HG03558 (cell line): ENCODE measurements around the gene JCAD.
"Not testable (repeated sequence)": the region's sequence is repeated elsewhere in the genome, so short reads cannot be mapped to it uniquely, and the experiment has no call there.

ENCODE experiments used
- ATAC-seq: cut with Tn5 transposase; IDR thresholded peaks from one replicate; pipeline ENCODE4 v1.9.1; 2021; ENCODE audit warnings: moderate number of reproducible peaks; ENCODE audit not compliant: unreplicated experiment; ENCODE audit errors: extremely low read depth

JCAD gene

DNA sequence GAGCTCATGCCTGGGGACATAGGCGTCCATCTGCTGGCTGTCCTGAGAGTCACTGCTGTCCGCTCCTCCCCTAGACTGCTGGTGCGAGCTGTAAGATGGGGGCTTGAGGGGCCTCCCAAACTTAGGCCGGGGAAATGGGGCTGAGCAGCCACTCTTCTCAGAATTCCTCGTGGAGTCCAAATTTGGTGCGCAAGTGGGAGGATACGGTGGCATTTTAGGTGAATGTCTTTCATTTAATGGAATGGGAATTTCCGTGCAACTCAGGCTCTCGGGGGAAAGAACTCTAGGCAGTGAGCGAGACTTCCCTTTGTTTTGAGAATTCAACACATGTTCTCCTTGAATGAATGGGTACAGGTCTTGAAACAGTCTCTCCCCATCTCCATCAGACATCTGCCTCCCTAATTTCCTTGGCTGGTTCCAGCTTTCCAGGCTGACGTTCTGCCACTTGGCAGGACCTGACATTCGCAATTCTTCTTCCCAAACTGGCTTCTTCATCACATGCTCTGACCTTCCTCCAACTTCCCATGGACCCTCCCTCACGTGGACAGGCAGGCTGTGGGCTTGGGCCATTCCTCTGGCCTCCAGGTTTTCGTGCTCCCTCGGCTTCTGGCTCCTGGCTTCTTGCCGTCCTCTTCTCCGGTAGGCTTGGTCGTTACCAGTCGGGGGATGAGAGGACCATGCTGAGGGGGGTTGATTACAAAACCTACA, 30.1 kb downstream of the JCAD start:
- no peak for ATAC-seq

DNA sequence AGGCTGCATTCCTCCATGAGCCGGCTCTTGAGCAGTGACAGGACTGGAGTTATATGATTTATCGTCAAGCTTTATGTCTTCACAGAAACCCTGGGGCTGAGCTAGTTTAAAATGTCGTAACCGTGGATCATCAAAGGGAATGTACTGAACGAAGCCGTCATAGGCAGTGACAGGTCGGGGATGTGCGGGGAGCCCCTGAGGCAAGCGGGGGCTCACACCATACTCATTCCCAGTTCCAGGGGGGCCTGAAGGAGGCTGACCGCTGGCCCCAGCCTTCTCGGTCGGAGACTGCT, 30.7 kb downstream of the JCAD start:
- no peak for ATAC-seq

DNA sequence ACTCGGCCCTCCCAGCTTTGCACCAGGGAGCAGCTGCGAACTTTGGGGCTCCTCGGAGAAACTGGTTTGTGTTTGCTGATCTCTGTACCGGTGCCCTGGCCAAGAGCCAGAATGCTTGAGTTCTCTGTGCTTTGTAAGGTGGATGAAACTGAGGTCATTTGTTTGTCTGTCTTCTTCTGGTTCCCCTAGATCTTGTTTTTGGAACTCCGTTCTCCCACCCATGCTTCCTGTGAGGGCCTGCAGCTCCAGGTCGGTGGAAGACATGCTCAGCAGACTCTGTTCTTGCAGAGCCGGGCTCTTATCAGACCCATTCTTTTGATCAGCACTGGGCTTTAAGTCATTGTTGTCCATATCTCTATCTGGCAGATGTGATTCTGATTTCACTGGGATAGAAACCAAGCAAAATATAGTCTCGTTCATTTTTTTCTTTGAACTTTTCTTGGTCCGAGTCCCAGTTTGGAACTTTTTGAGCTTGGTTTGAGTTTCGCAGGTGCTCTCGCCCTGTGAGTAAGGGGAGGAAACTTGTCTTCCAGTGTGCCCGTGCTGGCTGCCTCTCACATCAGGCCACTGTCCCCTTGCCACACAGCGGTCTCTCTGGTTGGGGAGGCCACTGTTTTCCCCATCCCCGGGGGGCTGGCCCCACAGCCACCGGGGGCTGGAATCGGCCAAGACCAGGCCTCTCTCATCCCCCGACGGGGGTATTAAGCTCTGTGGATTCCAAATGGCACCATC, 31.2 kb downstream of the JCAD start:
- ATAC-seq: no peak

DNA sequence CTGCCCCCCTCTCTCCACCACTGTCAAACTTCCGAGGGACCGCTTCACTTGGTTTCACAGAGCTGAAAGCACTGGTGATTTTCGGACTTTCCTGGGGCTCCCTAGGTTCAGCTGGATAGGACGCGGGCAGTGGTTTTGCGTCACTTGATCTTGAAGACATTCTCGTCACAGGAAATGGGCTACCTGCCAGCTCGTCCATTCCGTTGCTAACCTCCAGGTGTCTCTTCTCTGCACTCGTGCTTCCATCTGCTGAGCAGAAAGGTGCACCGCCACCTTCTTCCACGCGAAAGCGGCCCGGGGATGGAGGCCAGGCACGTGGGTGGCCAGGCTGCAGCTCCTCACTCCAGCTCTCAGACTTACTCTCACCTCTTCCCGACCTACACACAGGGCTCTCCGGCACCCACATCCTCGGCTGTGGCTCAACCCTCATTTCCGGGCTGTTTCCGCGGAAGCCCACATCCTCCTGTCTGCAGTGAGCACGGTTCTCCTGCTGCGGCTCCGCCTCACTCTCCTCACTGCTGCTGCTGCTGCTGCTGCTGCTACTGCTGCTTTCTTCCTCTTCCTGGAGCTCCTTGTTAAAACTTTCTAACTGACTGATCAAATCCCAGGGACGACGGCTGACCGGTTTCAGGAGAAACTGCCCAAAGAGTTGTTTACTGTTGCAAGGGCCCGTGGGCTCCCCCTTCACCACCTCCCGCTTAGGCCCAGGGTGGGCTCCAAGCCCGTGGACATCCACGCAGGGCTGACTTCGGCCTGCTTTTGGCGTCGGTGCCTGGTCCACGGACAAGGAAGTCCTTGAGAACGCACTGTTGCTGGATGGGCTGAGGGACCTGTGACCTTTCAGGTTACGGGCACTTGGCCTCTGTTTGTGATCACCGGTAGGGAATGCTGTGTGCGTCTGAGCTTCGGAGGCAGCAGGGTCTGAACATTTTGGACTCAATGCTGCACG, 32.1 kb downstream of the JCAD start:
- peak; percentile 76 for ATAC-seq

DNA sequence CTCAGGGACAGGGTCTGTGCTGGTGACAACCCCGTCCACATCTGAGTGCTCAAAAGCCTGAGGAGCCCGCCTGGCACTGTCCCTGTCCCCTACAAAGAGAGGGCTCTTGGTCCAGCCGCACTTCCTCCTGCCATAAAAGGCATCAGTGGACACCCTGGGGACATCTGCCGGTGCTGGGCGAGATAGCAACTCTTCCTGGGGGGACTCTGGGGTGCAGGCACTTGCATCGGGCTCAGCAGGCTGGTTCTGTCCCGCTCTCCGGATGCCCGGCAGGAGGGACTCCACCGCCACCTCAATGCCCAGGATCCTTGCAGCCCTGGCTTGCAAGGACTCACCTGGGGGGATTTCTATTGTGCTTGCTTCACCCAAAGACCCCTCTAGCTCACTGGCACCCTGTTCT, 32.8 kb downstream of the JCAD start:
- no peak for ATAC-seq

DNA sequence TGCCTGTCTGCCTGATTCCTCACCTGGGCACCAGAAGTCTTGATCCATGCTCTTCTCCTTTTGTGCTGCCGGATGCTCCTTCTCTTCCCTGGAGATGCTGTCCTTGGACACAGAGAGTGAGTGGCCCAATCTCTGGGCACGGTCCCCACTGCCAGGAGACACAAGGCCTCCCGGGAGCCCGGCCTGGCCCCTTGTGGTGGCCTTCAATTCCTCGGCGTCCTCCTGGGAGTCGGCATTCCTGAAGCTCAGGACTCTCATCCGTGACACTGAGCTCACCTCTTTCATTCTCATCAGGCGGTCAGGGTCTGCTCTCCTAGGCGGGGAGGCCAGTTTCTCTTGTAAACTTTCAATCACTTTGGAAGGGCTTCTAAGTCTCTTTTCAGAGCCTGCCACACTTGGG, 33.3 kb downstream of the JCAD start:
- no peak for ATAC-seq

DNA sequence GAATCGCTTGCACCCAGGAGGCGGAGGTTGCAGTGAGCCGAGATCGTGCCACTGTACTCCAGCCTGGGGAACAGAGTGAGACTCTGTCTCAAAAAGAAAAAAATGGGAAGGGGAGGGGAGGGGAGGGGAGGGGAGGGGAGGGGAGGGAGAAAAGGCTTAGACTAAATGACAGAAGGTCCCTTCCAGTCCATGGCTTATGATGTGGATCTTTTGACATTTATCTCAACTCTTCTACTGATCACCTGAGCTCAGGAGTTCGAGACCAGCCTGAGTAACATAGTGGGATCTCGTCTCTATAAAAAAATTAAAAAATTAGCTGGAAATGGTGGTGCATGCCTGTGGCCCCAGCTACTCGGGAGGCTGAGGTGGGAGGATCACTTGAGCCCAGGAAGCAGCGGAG, 34.0 kb downstream of the JCAD start:
- not testable (repeated sequence) for ATAC-seq

DNA sequence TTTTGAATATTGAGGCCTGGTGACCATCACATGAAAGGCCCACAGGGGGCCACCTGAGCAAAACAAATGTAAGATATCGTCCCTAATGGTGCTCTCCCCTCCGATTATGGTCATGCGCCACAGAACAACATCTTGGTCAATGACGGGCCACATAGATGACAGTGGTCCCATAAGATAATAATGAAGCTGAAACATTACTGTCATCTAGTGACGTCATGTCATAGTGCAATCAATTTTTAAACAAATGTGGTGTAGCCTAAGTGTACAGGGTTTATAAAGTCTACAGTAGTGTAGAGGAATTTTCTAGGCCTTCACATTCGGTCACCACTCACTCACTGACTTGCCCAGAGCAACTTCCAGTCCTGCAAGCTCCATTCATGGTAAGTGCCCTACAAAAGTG, 36.8 kb downstream of the JCAD start:
- no peak for ATAC-seq

DNA sequence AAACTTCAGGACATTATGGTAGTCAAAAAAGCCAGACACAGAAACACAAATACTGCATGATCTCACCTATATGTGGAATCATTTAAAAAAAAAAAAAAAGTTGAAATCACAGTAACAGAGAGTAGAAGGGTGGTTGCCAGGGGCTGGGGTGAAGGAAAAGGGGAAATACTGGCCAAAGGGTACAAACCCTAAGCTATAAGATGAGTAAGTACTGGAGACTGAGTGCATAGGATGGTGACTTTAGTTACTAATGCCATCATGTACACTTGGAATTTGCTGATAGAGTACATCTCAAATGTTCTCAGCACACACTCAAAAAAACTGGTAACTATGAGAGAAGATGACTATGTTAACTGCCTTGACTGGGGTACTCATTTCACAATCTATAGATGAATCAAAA, 39.9 kb downstream of the JCAD start:
- no peak for ATAC-seq

DNA sequence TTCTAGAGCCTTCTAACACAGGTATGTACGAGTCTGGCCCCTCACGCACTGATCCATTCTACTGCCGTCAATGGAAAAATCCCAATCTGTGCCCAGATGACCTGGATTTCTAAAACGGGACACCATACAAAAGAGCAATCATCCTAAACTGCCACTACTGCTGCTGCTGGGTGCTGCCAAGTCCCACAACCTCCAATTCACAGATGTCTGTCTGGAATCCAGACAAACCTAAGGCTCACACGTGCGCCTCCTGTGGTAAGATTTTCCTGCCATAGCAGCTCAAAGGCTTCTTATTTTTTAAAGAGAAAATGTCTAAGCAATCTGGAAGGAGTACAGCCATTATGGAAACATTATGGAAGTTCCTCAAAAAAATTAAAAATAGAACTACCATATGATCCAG, 40.9 kb downstream of the JCAD start:
- no peak for ATAC-seq

DNA sequence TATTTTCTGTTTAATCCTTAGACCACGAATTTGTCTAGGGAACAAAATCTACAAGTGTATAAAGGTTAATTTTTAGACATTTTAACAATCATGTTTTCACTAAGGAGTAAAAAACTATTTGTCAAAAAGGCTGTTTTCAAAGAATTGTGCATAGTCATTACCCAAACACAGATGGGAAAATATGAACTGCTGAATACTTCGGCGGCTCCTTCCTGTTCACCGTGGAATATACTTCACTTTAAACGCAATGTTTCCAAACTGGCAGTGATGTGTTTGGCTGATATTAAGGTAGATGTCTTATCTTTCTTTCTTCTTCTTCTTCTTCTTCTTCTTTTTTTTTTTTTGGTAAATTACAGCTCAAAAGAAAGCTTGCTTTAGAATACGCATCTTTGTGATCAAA, 41.4 kb downstream of the JCAD start:
- no peak for ATAC-seq

DNA sequence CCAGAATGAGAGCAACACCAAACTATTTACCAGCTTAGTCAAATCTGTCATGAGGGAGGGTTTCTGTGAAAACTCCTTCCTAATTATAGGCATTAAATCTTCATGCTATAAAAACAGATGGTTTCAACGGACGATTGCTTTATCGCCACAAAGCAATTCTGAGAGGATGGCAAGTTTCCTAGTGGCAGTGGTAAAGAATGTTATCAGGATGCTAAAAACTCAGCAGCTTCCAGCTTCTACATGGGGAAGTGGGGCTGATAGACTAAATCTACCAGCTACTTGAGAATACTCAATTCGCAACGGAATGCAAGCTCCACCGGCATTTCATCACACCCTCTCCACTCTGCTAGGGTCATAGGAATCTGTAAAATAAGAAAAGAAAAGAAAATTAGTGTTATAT, 41.8 kb downstream of the JCAD start:
- ATAC-seq: no peak

DNA sequence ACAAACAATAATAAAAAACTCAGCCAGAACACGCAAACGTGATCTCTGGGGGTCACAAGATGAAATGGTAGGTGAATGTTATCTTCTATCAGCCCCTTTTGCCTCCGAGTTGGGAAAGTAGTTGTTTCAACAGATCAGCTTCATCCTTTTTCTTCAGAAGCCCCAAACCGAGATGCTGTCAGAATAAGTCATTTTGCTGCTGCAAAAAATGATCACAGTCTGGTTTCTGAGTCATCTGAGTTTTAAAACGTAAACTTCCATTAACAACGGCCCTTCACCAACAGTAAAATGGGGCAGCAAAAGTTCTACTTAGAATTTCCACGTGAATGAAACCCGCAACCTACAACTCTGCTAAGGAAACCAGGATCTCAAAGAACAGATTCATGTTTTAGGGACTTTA, 44.9 kb downstream of the JCAD start:
- no peak for ATAC-seq

DNA sequence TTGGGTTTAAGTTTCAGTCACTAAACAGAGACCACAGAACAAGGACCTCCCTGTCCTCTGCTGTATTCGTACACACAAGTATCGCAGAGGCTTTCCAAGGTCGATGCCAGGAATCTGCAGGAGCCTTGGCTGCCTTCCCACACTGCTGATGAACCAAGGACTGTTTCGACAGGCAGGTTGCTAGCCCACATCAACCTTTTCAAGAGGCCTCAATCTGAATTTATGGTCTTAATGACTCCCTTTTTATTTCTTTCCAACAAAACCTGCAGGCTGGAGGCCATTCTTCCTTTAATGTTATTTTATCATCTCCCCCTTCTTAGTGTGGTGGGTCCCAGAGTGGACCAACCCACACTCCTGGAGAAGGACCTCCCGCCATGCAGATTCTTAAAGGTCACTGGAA, 45.6 kb downstream of the JCAD start:
- no peak for ATAC-seq

DNA sequence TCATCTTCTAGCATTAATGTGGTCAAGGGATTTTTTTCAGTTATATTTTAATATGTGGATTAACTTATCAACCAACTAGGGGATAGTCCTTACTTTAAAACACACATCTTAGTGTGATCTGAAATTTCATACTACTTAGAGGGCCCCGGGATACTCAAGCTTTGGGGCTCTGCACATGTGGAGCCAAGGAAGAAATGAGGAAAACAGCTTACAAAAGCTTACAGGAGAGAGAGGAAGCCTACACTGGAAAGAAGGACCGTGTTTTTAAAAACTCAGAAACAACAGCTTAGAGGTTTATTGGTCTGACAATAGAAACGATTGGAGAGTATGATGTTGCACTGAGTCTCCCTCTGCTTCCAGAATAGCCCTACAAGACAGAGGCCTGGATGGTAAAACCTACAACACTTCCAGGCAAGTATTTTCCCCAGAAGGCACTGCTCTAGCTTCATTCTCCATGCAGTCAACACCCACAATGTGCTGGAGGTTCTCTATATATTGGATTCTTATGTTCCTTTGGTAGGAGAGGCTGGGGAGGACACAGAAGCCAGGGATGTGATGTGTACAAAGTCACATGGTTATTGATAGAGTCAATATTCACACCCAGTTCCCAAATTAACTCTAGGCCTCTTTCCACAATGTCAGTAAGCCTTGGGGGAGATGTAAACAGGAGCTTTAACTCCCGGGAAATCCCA, 47.3 kb downstream of the JCAD start:
- no peak for ATAC-seq

DNA sequence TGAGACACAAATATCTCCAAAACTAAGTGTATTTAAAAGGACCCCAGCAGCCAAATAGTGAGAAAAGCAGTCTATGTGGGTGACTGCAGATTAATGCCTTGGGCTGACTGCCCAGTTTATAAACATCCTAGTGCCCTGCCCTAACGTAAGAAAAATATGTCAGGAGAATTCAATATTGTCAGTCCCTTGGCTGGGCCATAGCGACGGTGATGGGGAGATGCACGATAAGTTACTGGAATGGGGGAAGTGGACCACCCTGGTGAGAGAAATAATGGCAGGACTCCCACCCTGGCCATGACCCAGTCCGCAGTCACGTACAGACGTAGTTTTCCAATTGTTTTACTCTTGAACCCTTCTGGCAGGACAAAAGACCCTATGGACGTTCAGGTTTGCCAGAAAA, 48.0 kb downstream of the JCAD start:
- no peak for ATAC-seq

DNA sequence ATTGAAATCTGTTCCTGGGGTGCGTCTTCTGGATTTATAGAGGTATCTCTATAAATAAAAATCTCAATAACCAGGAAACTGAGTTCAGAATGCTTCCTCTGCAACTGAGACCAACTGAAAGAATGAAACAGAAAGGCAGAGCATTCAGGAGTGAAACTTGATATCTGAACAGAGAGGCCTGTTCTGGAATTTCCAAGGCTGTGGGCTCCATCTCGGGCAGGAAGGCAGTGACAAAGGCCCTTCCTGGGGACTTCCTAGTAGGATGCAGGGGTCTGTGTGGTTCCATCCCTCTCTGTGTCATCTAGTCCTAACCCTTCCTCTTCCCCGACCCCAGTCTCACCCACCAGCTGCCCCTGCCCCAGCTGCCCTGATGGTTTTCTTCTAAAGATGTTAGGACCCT, 52.0 kb downstream of the JCAD start:
- no peak for ATAC-seq

DNA sequence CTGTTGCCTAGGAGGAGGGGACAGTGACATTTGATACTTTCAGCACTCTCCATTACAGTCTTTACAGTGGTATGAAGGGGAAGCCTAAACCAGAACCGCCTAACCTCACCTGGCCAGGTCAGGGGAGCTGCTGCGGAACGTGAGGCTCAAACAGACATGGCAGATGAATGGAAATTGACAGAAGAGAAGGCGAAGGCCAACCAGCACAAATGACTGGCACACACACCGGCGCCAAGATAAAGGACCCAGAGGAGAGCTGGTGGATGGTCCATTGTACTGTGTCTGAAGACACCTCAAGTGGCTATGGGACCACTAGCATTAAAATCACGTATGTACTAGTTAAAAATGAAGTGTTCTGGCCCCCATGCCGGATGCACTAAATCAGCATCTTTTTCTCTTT, 53.0 kb downstream of the JCAD start:
- ATAC-seq: no peak

DNA sequence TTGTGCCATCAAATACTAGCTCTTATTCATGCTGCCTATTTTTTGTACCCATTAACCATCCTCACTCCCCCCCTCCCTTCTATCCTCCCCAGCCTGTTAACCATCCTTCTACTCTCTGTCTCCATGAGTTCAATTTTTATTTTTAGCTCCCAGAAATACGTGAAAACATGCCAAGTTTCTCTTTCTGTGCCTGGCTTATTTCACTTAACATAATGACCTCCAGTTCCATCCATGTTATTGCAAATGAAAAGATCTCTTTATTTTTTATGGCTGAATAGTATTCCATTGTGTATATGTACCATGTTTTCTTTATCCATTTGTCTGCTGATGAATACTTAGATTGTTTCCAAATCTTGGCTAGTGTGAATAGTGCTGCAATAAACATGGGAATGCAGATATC, 54.3 kb downstream of the JCAD start:
- ATAC-seq: not testable (repeated sequence)

DNA sequence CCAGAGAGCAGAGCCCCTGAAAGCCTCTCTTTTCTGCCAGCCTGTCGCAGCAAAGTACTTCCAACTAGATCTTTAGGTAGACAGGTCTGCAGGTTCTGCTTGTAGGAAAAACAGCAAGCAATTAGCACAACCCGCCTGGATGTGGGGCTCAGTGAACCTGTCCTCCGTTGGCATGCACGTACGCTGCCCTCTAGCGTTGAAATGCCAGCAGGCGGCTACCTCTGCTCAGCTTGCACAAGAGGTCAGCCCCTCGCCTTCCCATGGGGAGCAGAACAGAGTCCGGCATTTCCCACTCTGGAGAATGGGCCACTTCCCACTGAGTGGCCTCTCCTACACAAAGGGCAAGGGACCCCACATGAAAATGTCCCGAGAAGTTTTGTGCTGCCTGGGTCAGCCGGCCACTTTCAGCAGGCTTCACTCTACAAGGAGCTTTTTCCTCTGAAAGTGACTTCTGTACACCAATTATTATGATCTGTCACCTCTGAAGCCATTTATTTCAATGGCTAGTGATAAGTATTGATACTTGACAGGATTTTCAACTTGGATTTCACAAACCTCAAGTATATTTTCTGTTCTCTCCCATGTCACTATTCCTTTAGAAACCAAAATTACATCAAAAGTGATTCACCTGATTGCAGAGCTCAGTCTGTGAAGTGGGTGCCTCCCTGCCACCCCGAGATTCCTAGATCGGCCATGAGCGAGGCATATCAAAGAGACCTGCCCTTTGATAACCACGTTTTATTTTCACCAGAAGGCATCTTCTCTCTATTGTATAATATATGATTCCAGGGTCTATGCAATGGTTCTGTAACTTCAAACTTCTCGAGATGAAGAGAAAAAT, 56.7 kb downstream of the JCAD start:
- no peak for ATAC-seq
